Epithelial cell of proximal tubule (primary cell): Measurements from ENCODE around the gene KCNE5. TPM values are rescaled to one million over a fixed set of nuclear protein-coding genes. Genes with fewer than 3 reads are reported as not detected.
"Not testable (repeated sequence)": the region's sequence is repeated elsewhere in the genome, so short reads cannot be mapped to it uniquely, and the experiment has no call there.

Experiments
- DNase-seq: peaks from one replicate; pipeline ENCODE4 v3.0.0-alpha.2; 2011; ENCODE audit warnings: low read depth
- H3K4me3 ChIP-seq: 2 replicates; pipeline ENCODE4 v1.5.1; 2011; ENCODE audit warnings: low read depth, mild to moderate bottlenecking, low read length
- CTCF ChIP-seq: conservative IDR thresholded peaks from 2 replicates; pipeline ENCODE4 v1.5.1; 2012; ENCODE audit warnings: low read depth, mild to moderate bottlenecking, low read length
- total RNA-seq: library from RNA; depleted of rRNA; stranded (reverse); fragments of >200 nt; gene quantifications from 2 replicates; pipeline ENCODE4 v1.2.3, GENCODE V29; 2015

The KCNE5 gene
- total RNA-seq = 0.43 TPM in 1 of 2 replicates, not detected in the other

- no peak within 1 kb of the TSS for H3K4me3 ChIP-seq
- DNase-seq = no peak
- TF ChIP-seq CTCF = no peak
Observed at GRCh38 chrX:109624641-109625616, at the start of gene KCNE5. Gene KCNE5 (minus strand): TSS chrX:109625172. CDS start chrX:109625020, 152 bp downstream.

GRCh38 chrX:109672239-109672638, 47.3 kb upstream of the KCNE5 start:
- no peak overlapping the region for H3K4me3 ChIP-seq
- DNase-seq = no peak
- no peak for TF ChIP-seq CTCF

- not testable (repeated sequence) for DNase-seq, H3K4me3 ChIP-seq
Observed at GRCh38 chrX:109671170-109671569, 46.2 kb upstream of the KCNE5 start.

- TF ChIP-seq CTCF = no peak
- no peak for DNase-seq
- no peak overlapping the region for H3K4me3 ChIP-seq
Observed at GRCh38 chrX:109667986-109668385, 43.0 kb upstream of the KCNE5 start.

- DNase-seq = no peak
- no peak overlapping the region for H3K4me3 ChIP-seq
- no peak for TF ChIP-seq CTCF
Observed at GRCh38 chrX:109660435-109661143, 35.6 kb upstream of the KCNE5 start.

GRCh38 chrX:109658391-109658790, 33.4 kb upstream of the KCNE5 start:
- no peak for TF ChIP-seq CTCF
- H3K4me3 ChIP-seq = no peak overlapping the region
- no peak for DNase-seq

GRCh38 chrX:109657364-109657763, 32.4 kb upstream of the KCNE5 start:
- DNase-seq, H3K4me3 ChIP-seq: not testable (repeated sequence)
